ENCODE data around the gene SH3BP1.
A peak's percentile ranks its signal among the peaks of the same experiment; 100 is the strongest.

The SH3BP1 gene

DNA sequence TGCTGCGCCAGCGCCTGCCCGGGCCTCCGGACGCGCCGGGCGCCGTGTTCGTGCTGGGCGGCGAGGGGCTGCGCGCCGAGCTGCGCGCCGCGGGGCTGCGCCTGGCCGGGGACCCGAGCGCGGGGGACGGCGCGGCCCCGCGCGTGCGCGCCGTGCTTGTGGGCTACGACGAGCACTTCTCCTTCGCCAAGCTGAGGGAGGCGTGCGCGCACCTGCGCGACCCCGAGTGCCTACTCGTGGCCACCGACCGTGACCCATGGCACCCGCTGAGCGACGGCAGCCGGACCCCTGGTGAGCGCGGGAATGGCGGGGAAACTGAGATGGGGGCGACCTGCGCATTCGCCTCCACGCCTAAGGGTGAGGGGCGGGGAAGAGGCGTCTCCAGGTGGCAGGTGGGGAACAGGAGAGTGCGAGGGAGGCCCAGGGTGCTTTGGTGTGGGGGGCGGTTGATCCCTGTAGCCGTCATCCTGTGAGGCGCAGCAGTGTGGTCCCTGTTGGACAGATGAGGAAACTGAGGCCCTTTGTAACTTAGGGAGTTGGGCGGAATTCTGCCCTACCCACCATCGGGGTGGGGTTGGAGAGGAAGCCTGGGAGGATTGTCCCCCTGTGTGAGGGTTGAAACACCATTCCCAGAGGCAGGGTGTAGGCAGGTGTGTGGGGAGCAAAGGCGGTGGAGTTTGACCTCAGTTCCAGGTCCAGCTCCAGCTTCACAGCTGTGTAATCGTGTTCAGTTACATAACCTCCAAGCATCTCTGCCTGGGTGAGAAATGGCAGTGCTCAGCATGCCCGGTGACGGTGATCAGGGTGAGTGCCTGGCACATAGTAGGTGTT lies 19.8 kb downstream of the SH3BP1 start:
- no peak for DNase-seq (ENCODE audit: low read depth)

DNA sequence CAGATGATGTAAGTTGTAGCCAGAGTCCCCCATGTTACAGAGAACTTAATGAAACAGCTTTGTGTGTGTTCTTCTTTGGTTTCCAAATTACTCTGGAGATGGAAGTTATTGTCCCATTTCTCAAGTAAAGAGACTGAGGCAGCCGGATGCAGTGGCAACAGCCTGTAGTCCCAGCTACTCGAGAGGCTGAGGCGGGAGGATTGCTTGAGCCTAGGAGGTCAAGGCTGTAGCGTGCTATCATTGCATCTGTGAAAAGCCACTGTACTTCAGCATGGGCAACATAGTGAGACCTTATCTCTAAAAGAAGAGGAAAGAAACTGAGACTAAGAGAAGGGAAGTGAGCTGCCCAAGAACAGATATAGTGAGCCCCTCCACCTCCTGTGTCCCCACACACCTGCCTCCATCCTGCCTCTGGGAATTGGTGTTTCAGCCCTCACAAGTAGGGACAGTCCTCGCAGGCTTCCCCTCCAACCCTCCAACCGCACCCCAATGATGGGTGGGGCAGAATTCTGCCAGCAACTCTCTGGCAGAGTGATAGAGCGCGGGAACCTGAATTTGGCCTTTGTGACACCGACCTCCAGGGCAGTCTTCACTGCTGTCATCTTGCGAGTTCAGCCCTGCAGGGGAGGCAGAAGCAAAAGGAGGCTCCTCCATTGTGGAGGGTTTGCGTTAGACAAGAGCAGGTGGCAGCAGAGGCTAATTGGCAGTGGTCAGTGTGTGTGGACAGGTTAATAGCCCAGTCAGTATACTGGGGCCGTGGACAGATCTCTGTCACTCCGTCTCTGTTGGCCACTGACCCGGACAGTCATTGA lies 20.6 kb downstream of the SH3BP1 start:
- no peak for DNase-seq (ENCODE audit: low read depth)

DNA sequence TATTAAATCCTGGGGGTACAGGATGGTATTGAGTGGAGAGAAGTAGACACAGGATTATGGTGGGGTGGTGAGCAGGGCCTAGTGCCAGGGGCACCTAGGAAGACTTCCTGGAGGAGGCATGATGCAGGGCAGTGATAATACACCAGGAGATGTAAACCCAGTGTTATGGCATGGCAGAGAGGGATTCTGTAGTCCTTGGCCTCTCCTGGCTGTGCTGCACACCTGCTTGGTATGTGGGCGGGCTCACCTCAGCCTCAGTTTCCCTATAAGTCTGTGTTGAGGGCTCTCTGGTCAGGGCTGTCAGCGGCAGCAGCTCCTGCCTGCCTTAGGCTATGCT lies 21.2 kb downstream of the SH3BP1 start:
- no peak for DNase-seq (ENCODE audit: low read depth)

DNA sequence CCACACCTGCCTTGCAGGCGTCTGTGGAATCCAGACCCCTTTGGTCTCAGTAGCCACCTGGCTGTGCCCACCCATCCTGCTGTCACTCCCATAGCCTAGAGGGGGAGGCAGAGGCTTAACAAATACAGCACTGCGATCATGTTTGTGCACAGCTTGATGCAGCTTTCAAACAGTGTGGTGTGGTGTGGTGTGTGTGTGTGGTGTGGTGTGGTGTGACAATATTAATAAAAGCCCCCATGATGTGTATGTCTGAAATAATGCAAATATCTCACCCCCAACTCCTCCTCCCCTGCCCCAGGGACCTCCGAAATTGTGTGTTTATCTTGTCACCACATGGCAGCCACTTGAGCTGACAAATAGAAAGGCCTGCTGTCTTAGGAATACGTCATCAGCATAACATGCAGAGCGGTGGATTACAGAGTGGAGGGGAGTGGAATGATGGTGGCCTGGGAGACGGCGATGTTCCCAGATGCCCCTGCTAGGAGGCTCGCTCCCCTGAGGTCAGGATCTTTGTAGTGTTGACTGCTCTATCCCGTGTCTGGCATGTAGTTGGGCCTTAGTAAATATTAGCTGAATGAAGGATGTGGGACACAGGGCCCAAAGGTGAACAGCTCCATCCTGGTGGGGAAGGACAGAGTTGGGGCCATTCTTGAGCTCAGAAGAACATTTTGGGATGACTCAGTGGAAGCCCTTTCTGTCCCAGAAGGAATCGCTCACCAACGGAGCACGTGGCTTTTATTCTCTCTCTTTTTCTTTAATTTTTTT lies 21.9 kb downstream of the SH3BP1 start:
- DNase-seq (ENCODE audit: low read depth) = no peak

DNA sequence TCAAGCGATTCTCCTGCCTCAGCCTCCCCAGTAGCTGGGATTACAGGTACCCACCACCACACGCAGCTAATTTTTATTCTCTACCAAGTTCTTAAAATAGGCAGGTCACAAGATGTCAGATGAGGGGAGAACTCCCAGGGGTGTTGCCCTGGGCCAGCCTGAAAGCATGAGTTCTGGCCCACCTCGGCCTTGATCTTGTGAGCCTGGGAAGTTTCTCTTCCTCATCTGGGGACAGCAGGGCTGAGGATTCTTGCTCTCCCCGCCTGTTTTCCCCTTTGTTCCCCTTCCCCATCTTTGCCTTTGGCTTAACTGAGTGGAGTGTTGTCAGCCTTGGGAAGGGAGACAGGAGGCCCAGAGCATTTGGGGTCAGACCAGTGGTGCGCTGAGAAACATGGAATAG lies 22.6 kb downstream of the SH3BP1 start:
- no peak for DNase-seq (ENCODE audit: low read depth)

DNA sequence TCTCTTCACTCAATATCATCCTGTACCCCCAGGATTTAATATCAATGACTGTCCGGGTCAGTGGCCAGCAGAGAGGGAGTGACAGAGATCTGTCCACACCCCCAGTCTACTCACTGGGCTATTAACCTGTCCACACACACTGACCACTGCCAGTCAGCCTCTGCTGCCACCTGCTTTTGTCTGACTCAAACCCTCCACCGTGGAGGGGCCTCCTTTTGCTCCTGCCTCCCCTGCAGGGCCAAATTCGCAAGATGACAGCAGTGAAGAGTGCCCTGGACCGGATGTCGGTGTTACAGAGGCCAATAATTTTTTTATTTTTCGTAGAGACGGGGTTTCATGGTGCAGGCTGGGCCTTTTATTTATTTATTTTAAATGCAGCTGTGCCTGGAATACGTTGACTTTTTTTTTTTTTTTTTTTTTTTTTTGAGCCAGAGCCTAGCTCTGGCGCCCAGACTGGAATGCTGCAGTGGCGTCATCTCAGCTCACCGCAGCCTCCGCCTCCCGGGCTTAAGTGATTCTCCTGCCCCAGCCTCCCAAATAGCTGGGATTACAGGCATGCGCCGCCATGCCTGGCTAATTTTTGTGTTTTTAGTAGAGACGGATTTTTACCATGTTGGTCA lies 24.2 kb downstream of the SH3BP1 start:
- DNase-seq (ENCODE audit: low read depth) = no peak

DNA sequence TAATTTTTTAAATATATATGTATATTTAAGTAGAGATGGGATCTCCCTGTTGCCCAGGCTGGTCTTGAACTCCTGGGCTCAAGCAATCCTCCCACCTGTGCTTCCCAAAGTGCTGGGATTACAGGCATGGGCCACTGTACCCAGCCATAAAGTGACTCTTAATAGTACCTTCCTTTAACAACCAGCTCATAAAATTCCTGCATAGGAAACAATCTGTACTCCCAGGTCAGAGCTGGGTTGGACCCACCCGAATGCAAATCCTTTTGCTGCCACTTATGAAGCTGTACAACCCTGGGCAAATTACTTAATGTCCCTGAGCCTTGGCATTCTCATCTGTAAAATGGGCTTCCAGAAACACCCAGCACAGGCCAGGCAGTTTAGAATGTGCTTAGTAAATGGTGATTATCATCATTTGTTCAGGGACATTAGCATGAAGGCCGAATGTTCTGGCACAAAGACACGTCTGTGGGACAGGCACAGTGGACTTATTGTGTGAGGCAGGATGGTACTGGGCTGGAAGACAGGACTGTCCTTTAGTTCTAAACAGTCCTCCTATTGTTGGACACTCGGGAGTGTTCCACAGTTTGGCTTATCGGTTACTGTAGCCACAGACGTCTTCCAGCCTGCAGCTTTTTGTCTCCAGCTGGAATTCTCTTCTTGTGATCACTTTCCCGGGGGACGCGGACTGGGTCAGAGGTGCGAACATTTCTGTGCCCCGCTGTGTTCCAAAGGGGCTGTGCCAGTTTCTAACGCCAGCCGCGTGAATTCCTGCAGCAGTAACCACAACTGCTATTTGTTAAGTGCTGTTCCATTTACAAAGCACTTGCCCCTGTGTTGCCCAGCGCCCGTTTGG lies 25.0 kb downstream of the SH3BP1 start:
- no peak for DNase-seq (ENCODE audit: low read depth)

DNA sequence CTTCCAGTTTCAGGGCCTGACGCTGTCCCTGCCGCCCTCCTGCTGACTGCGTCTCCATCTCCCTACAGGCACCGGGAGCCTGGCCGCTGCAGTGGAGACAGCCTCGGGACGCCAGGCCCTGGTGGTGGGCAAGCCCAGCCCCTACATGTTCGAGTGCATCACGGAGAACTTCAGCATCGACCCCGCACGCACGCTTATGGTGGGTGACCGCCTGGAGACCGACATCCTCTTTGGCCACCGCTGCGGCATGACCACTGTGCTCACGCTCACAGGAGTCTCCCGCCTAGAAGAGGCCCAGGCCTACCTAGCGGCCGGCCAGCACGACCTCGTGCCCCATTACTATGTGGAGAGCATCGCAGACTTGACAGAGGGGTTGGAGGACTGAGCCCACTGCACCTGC lies 26.0 kb downstream of the SH3BP1 start:
- no peak for DNase-seq (ENCODE audit: low read depth)

DNA sequence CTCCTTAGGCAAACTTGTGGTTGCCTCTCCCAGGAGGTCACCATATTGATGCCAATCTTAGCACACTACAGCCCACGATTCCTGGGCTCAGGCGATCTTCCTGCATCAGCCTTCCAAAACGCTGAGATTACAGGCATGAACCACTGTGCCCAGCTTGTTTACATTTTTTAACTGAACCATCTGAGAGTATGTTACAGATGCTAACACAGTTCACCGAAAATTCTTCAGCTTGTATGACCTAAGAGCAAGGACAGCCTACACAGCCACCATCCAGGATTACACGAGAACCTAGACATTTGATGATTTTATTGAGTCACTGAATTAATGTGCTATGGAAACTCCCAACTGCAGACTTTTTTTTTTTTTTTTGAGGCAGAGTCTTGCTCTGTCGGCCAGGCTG lies 30.1 kb downstream of the SH3BP1 start:
- no peak for DNase-seq (ENCODE audit: low read depth)

DNA sequence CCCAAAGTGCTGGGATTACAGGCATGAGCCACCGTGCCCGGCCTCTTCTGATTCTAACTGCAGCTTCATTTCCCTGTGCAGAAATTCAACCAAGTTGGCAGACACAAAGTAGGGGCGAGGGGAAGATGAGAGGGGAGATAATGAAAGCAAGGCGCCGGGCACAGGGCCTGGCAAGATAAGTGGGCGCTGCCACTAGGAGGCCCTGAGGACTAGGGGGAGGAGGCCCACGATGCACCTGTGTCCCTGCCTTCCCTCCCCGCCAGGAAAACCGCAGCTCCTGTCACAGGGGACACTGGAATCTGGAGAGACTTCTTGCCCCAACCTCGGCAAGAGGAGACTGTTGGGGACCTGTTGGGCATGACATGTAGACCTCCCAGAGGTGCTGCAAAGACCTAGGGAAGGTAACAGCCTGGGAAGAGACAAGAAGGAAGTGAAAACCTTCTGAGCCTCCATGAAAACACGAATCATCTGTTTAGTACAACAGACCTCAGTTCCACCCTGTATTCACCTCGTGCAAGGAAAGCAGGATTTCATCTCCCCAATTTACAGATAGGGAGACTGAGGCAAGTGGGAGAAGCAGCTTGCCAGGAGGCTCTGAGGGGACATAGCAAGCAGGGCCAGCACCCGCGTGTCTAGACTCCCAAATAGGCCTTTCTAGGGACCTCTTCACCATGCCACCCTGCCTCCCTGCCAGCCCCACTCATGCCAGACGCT lies 32.9 kb downstream of the SH3BP1 start:
- DNase-seq (ENCODE audit: low read depth) = no peak

DNA sequence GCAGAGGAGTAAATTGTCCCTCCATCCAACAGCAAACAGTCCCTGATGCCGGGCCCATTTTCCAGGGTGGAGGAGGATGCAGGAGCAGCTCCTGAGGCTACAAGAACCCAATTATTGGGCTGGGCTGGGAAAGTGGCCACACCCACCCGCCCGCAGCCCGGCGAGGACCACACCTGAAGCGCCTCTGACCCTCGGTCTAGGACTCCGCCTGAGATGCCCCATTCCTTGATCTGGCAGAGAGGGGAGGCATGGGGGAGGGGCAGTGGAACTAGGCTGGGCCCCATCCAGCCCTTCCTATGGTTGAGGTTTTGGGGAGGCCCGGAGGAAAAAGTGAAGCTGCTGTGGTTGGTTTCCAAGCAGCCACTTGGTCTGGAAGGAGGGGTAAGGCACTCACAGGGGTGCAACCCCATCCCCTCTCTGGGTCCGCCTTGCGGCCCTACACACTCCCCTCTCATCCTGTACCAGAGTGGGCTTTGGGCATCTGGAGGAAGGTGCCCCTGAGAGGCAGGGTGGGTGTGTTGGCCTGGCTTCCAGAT lies 33.5 kb downstream of the SH3BP1 start:
- DNase-seq (ENCODE audit: low read depth) = no peak

DNA sequence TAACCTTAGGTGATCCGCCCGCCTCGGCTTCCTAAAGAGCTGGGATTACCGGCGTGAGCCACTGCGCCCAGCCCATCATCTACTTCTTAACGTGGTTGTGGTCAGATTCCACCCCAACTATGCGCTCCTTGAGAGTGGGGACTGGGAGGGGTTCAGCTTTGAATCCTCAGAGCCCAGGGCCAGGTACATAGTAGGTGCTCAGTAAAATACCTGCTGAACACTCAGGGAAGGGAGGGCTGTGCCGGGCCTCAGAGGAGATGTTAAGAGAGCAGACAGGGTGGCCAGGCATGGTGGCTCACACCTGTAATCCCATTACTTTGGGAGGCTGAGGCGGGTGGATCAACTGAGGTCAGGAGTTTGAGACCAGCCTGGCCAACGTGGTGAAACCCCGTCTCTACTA lies 34.8 kb downstream of the SH3BP1 start:
- no peak for DNase-seq (ENCODE audit: low read depth)

DNA sequence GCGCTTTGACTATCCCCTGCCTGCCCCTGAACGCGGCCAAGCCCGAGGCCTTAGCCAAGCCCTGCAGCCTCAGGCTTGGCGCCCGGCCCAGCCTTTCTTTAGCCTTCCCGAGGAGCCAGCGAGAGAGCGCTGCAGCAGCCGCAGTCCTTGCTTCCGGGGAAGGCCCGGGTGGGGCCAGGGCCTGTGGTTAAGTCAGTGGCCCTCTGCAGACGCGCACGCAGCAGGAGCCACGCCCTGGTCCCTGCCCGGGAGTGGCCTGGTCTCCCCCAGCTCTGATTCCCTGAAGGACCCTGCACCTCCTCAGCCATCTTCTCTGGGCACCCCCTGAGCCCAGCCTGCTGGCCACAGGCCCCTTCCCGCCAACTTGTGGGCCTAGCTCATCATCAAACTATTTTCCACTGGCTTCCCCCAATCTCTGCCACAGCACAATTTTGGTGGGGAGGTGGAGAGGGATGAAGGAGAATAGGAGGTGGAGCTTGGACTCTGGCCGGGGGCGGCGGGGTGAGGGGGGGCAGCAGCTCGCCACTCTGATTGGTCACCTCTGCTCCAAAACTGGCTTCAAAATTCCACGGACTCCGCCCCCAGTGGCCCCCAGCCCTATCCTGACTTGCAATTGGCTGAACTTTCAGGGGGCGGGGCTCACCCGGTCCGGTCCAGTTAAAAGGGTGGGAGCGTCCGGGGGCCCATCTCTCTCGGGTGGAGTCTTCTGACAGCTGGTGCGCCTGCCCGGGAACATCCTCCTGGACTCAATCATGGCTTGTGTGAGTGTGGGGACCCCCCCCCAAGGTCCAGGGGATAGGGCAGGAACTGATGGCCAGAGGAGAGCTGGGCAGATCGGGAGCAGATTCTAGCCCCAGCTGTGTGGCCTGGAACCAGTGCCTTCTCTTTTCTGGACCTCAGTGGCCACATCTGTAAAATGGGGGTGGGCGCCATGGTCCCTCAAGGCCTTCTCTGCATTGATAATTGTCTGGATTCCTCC lies 35.8 kb downstream of the SH3BP1 start, which contains the start of gene LGALS1:
Gene LGALS1, plus strand, starts transcription at position 686 of the 979 bp plus-strand sequence. Its CDS starts 67 bp downstream, at position 753.
- DNase-seq (ENCODE audit: low read depth) = no peak

DNA sequence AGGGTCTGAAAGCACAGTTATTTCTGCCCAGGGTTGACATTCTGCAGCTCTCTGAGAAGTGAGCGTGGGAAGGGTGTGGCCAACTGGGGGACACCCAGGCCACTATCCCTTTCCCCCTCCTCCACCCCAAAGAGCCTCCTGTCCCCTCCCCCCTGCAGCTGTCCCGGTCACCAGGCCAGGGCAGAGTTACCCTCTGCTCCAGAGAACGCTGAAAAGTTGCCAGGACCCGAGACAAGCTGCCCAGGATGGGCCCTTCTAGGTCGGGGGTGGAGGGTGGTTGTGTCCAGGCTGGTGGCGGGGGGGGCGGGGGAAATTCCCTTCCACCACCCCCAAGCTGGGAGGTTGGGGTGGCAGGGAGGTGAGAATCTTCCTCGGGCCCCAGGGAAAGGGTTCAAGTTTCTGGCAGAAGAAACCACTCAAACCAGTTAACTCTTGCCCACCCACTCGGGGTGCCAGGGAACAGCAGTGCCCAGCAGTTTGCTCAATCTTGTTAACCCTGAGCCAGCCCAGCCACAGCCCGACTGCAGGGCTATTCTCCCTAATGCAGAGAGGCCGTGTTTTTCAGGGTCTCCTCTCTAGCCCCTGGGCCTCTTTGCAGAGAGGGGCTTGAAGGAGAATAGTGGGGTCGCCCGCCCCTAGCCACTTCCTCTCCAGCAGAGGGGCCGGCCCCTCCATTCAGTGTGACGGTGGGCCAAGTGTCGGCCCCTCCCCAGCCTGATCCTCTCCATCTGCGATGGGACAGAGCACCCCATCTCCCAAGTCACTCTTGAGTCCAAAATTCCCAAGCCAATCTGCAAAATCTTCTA lies 36.7 kb downstream of the SH3BP1 start:
- DNase-seq (ENCODE audit: low read depth) = no peak

DNA sequence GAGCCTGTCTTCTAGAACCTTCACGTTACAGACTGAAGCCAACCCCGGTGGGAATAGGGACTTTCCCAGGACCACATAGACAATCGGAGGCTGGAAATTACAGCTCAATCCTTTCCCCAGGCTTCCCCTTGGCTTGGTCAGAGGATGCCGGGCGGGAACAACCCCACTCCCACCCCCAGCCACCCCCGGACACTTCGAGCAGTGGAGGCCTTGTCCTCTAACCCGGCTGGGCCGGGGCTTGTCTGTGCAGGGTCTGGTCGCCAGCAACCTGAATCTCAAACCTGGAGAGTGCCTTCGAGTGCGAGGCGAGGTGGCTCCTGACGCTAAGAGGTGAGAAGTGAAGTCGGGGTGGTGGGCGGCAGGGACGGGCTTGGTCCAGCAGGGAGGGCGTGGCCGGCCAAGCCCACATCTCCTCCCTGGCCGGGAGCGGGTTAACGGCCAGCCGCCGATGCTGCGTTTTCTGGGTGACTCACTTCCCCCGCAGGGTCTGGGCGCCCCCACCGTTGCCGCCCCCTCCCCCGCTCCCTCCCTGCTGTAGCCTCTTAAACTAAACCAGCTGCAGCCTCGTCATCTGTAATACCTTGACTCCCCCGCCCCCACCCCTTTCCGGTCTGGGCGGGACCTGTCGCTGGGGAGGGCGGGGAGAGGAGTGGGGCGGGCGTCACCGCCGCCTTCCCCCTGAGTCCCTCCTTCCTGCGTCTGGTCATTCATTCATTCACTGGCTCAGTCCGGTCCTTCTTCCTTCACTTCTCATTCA lies 37.4 kb downstream of the SH3BP1 start:
- peak; percentile 90 for DNase-seq (ENCODE audit: low read depth)

DNA sequence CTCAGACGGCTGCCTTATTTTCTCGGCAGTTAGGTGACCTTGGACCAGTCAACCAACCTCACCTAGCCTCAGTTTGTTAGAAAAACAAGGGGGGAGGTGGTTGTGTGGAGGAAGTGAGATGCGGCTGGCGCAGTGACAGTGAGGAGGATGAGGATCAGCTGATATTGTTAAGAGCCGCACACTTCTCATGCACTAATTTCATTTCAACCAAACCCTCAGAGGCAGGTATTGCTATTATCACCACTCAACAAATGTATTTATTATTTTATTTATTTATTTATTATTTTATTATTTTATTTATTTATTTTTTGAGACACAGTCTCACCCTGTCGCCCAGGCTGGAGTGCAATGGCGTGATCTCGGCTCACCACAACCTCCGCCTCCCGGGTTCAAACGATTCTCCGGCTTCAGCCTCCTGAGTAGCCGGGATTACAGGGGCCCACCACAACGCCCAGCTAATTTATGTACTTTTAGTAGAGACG lies 38.1 kb downstream of the SH3BP1 start:
- DNase-seq (ENCODE audit: low read depth) = no peak

DNA sequence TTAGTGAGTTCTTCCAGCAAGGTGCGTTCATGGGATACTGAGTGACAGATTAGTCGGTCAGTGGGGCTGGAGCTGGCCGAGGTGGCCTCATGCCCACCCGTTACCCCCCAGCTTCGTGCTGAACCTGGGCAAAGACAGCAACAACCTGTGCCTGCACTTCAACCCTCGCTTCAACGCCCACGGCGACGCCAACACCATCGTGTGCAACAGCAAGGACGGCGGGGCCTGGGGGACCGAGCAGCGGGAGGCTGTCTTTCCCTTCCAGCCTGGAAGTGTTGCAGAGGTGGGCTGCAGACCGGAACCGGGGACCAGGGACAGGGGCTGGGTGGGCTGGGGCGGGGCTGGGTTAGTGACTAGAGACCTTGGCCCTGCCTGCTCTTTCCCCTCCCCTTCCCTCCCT lies 38.9 kb downstream of the SH3BP1 start:
- no peak for DNase-seq (ENCODE audit: low read depth)
